Endodermal cell (in vitro differentiated cells): ENCODE results near the gene LY86. TPM values are rescaled to one million over a fixed set of nuclear protein-coding genes. Genes with fewer than 3 reads are reported as not detected.

Experiments
- DNase-seq: peaks from one replicate; pipeline ENCODE4 v3.0.0-alpha.2; 2017
- H3K27ac ChIP-seq: 2 replicates; pipeline ENCODE4 v1.5.1; 2013; ENCODE audit warnings: mild to moderate bottlenecking, low read depth, low read length, moderate library complexity
- H3K27me3 ChIP-seq: 2 replicates; pipeline ENCODE4 v1.6.1; 2013; ENCODE audit warnings: mild to moderate bottlenecking, low read length, moderate library complexity; ENCODE audit not compliant: insufficient read depth, control insufficient read depth, poor library complexity, severe bottlenecking
- H3K36me3 ChIP-seq: 2 replicates; pipeline ENCODE4 v1.7.0; 2013; ENCODE audit warnings: mild to moderate bottlenecking, low read length, moderate library complexity; ENCODE audit not compliant: control insufficient read depth, insufficient read depth
- H3K4me1 ChIP-seq: one replicate; pipeline ENCODE4 v1.7.0; 2013; ENCODE audit warnings: low read length; ENCODE audit not compliant: control insufficient read depth, insufficient read depth
- H3K4me3 ChIP-seq: 2 replicates; pipeline ENCODE4 v1.5.1; 2013; ENCODE audit warnings: mild to moderate bottlenecking, low read length, moderate library complexity
- H3K9ac ChIP-seq: 2 replicates; pipeline ENCODE4 v1.6.1; 2013; ENCODE audit warnings: mild to moderate bottlenecking, low read length, moderate library complexity; ENCODE audit not compliant: poor library complexity, severe bottlenecking; ENCODE audit errors: extremely low read depth
- H3K9me3 ChIP-seq: 2 replicates; pipeline ENCODE4 v1.6.1; 2013; ENCODE audit warnings: mild to moderate bottlenecking, low read length, moderate library complexity; ENCODE audit not compliant: control insufficient read depth
- H3K27ac Mint-ChIP-seq: 2 replicates; pipeline ENCODE4 v1.8.0; 2020; ENCODE audit warnings: mixed read lengths
- H3K27me3 Mint-ChIP-seq: 2 replicates; pipeline ENCODE4 v1.8.0; 2021; ENCODE audit warnings: mild to moderate bottlenecking, mixed read lengths; ENCODE audit not compliant: insufficient read depth
- H3K36me3 Mint-ChIP-seq: 2 replicates; pipeline ENCODE4 v1.8.0; 2020; ENCODE audit warnings: low read depth, mixed read lengths
- H3K4me1 Mint-ChIP-seq: 2 replicates; pipeline ENCODE4 v1.8.0; 2020; ENCODE audit warnings: mixed read lengths
- H3K4me3 Mint-ChIP-seq: 2 replicates; pipeline ENCODE4 v1.8.0; 2020; ENCODE audit warnings: mild to moderate bottlenecking, moderate library complexity, mixed read lengths
- H3K9me3 Mint-ChIP-seq: 2 replicates; pipeline ENCODE4 v1.8.0; 2020; ENCODE audit warnings: mild to moderate bottlenecking, mixed read lengths
- CTCF ChIP-seq: fragments of 200-600 bp; sonication (generic); conservative IDR thresholded peaks from 2 replicates; pipeline ENCODE4 v1.5.0; 2021; ENCODE audit warnings: antibody characterized with exemption, mild to moderate bottlenecking
- WGBS, 2 experiments: methylation state at CpG; one replicate each; pipeline versions ENCODE4 v1.1.5 to v1.1.7; 2013; ENCODE audit warnings: missing lambda C conversion rate in 2 of 2, mixed read lengths in 1 of 2; ENCODE audit not compliant: insufficient coverage in 1 of 2, insufficient read length in 1 of 2; 5-methylcytosine and 5-hydroxymethylcytosine counted together
- total RNA-seq, 2 donors: library from RNA; stranded (reverse); fragmentation: NEBNext Ultra II Directional in 1 of 2; extraction: Animal tissue kit (Norgen Biotek cat#: 25700) in 1 of 2; gene quantifications; 2 replicates in 1 of 2; 3 replicates in 1 of 2; pipeline ENCODE4 v1.2.1, GENCODE V29; 2021

Gene LY86
- total RNA-seq, 2 donors from 2014 or later = not detected

DNA sequence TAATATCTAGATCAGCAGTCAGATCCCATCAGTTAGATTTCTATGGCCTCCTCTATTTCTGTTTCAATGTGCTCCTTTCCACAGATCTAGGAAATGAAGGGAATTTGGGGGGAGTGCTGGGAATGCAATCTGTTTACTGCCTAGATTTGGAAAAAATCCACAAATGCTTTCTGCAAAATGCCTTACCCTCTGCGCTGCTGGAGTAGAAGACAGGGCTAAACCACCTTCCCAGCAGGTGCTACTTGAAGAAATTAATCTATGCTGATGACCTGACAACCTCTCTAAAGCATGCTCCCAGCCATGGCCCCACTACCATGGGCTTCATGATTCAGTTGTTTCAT, 46.2 kb downstream of the LY86 start:
- no peaks in the 10 kb centered on the region for H3K27me3 ChIP-seq
- 87 to 92% methylated on average over 1 of the region's 1 CpG for WGBS, 2 experiments
- no peak overlapping the region for H3K4me3 Mint-ChIP-seq

DNA sequence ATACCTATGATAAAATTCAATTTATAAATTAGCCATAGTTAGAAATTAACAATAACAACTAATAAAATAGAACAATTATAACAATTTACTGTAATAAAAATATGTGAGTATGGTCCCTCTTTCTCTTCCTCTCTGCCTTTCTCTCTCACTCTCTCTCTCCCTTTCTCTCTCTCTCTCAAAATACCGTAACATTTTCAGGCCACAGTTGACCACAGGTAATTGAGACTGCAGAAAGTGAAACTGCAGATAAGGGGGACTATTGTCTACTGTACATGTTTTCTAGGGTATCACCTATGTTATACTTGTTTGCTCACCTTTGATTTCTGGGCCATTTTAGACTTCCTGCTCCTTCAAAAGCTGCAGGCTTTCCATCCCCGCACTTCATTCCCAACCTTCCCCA, 46.8 kb downstream of the LY86 start:
- no peaks in the 10 kb centered on the region for H3K4me1 ChIP-seq
- no peak overlapping the region for H3K27ac ChIP-seq
- H3K4me3 Mint-ChIP-seq = no peak overlapping the region
- H3K4me1 Mint-ChIP-seq = peaks cover 6% of the 10 kb centered on the region
- H3K9me3 ChIP-seq = no peaks in the 10 kb centered on the region
- TF ChIP-seq CTCF = no peak
- peaks cover 2% of the 10 kb centered on the region for H3K9me3 Mint-ChIP-seq
- H3K36me3 ChIP-seq = no peaks in the 10 kb centered on the region
- no peaks in the 10 kb centered on the region for H3K27me3 ChIP-seq
- H3K27me3 Mint-ChIP-seq = no peaks in the 10 kb centered on the region
- DNase-seq = no peak
- H3K4me3 ChIP-seq = no peak overlapping the region
- H3K36me3 Mint-ChIP-seq = no peaks in the 10 kb centered on the region
- H3K9ac ChIP-seq = no peak overlapping the region
- no peak overlapping the region for H3K27ac Mint-ChIP-seq
- WGBS, 2 experiments = 87% methylated on average over 2 of the region's 2 CpGs; no CpG with 5 or more reads in 1 of the 2 experiments

More for the DNA sequence above, 46.2 kb downstream of the LY86 start:
- TF ChIP-seq CTCF = no peak
- Mint-ChIP-seq H3K27ac (no peak overlapping the region), H3K36me3 (no peaks in the 10 kb centered on the region), H3K27me3 (no peaks in the 10 kb centered on the region), H3K9me3 (peaks cover 2% of the 10 kb centered on the region), H3K4me1 (peaks cover 6% of the 10 kb centered on the region)
- H3K4me3 ChIP-seq = no peak overlapping the region
- no peaks in the 10 kb centered on the region for H3K4me1 ChIP-seq
- H3K27ac ChIP-seq = no peak overlapping the region
- no peak overlapping the region for H3K9ac ChIP-seq
- H3K36me3 ChIP-seq = no peaks in the 10 kb centered on the region
- no peak for DNase-seq
- H3K9me3 ChIP-seq = no peaks in the 10 kb centered on the region

GRCh38 chr6:6635869-6636268, 47.3 kb downstream of the LY86 start:
- no peaks in the 10 kb centered on the region for H3K36me3 ChIP-seq
- TF ChIP-seq CTCF = no peak
- Mint-ChIP-seq H3K4me3 (no peak overlapping the region), H3K4me1 (peaks cover 6% of the 10 kb centered on the region), H3K27me3 (no peaks in the 10 kb centered on the region), H3K27ac (no peak overlapping the region), H3K36me3 (no peaks in the 10 kb centered on the region), H3K9me3 (peaks cover 2% of the 10 kb centered on the region)
- no peak overlapping the region for H3K4me3 ChIP-seq
- H3K9ac ChIP-seq = no peak overlapping the region
- no peaks in the 10 kb centered on the region for H3K9me3 ChIP-seq
- DNase-seq = no peak
- 90 to 95% methylated on average over 3 of the region's 3 CpGs for WGBS, 2 experiments
- no peaks in the 10 kb centered on the region for H3K27me3 ChIP-seq
- no peak overlapping the region for H3K27ac ChIP-seq
- H3K4me1 ChIP-seq = no peaks in the 10 kb centered on the region
